ENCODE results near the gene CHRFAM7A.
A peak's percentile ranks its signal among the peaks of the same experiment; 100 is the strongest.
"Not testable (repeated sequence)": the region's sequence is repeated elsewhere in the genome, so short reads cannot be mapped to it uniquely, and the experiment has no call there.

Gene CHRFAM7A

DNA sequence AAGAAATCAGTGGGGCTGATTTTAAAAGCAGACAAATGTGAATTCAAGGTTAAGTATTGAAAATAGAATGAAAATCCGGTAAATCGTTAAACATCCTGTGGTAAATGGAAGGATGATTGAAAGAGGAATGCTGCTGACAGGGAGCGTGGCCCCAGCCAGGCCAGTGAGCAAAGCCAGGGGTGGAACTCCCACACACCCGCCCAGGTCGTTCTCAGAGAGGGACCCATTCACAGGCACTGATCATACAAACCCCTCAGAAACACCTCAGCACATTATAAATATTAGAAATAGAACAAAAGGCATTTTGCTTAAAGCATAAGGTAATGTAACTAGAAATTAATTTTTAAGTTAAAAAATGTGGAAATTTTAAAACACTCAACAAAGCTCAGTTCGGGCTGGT, 38.3 kb downstream of the CHRFAM7A start:
- not testable (repeated sequence) for H3K56ac ChIP-seq (ENCODE audit: low read length); H3K27me3 ChIP-seq (ENCODE audit: insufficient read depth, low read length, poor library complexity); H2BK5ac ChIP-seq (ENCODE audit: low read length); H3K4me3 ChIP-seq (ENCODE audit: low read length); H4K8ac ChIP-seq (ENCODE audit: low read depth, low read length); H3K18ac ChIP-seq (ENCODE audit: low read length); H3K4ac ChIP-seq (ENCODE audit: low read depth, low read length); H3K27ac ChIP-seq (ENCODE audit: low read depth, low read length); DNase-seq; H3K79me1 ChIP-seq (ENCODE audit: low read length); H3K79me2 ChIP-seq (ENCODE audit: control insufficient read depth, insufficient read depth, low read length); H2AK5ac ChIP-seq (ENCODE audit: low read length); H4K5ac ChIP-seq (ENCODE audit: low read length); H3K4me1 ChIP-seq (ENCODE audit: control insufficient read depth, low read depth, low read length); H3K9ac ChIP-seq (ENCODE audit: low read length); H3K4me2 ChIP-seq (ENCODE audit: low read length); H2BK15ac ChIP-seq (replicated peaks; ENCODE audit: low read depth); H3K23ac ChIP-seq (ENCODE audit: low read length); H3K36me3 ChIP-seq (ENCODE audit: control insufficient read depth, insufficient read depth, low read length); H2BK120ac ChIP-seq (ENCODE audit: low read depth, low read length)
- WGBS (ENCODE audit: extremely low coverage, insufficient coverage, low lambda C conversion rate), result no CpG with 5 or more reads among the region's 6 CpGs

DNA sequence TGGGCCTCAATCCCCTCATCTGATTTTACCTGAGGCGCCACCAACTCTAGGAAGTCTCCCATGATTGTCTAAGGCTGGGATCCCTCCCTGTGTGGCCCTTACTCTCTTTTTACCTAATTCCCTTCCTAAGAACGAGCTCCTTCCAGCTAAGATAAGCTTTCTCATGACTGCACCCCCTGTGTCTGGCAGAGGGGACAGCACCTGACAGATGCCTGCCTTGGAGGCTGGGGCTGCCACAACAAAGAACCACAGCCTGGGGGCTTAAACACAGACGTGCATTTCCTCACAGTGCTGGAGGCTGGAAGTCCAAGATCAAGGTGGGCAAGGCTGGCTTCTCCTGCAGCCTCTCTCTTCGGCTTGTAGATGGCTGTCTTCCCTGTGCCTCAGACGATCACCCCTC, 43.5 kb downstream of the CHRFAM7A start:
- H3K27ac ChIP-seq (ENCODE audit: low read depth, low read length); H4K5ac ChIP-seq (ENCODE audit: low read length); H3K4me2 ChIP-seq (ENCODE audit: low read length); H3K4me1 ChIP-seq (ENCODE audit: control insufficient read depth, low read depth, low read length); H2AK5ac ChIP-seq (ENCODE audit: low read length); H3K4ac ChIP-seq (ENCODE audit: low read depth, low read length); DNase-seq; H3K56ac ChIP-seq (ENCODE audit: low read length); H2BK15ac ChIP-seq (replicated peaks; ENCODE audit: low read depth); H2BK5ac ChIP-seq (ENCODE audit: low read length); H3K9ac ChIP-seq (ENCODE audit: low read length); H3K79me2 ChIP-seq (ENCODE audit: control insufficient read depth, insufficient read depth, low read length); H3K23ac ChIP-seq (ENCODE audit: low read length); H3K79me1 ChIP-seq (ENCODE audit: low read length); H3K18ac ChIP-seq (ENCODE audit: low read length); H4K8ac ChIP-seq (ENCODE audit: low read depth, low read length); H3K36me3 ChIP-seq (ENCODE audit: control insufficient read depth, insufficient read depth, low read length); H3K4me3 ChIP-seq (ENCODE audit: low read length); H2BK120ac ChIP-seq (ENCODE audit: low read depth, low read length); H3K27me3 ChIP-seq (ENCODE audit: insufficient read depth, low read length, poor library complexity): not testable (repeated sequence)
- no CpG with 5 or more reads among the region's 5 CpGs for WGBS (ENCODE audit: extremely low coverage, insufficient coverage, low lambda C conversion rate)

GRCh38 chr15:30336584-30336983, 56.8 kb downstream of the CHRFAM7A start:
- H3K4me2 ChIP-seq (ENCODE audit: low read length); H3K56ac ChIP-seq (ENCODE audit: low read length); H3K79me2 ChIP-seq (ENCODE audit: control insufficient read depth, insufficient read depth, low read length); H3K27ac ChIP-seq (ENCODE audit: low read depth, low read length); H3K4me1 ChIP-seq (ENCODE audit: control insufficient read depth, low read depth, low read length); DNase-seq; H4K8ac ChIP-seq (ENCODE audit: low read depth, low read length); H3K23ac ChIP-seq (ENCODE audit: low read length); H2BK5ac ChIP-seq (ENCODE audit: low read length); H3K9ac ChIP-seq (ENCODE audit: low read length); H2AK5ac ChIP-seq (ENCODE audit: low read length); H2BK15ac ChIP-seq (replicated peaks; ENCODE audit: low read depth); H3K36me3 ChIP-seq (ENCODE audit: control insufficient read depth, insufficient read depth, low read length); H3K79me1 ChIP-seq (ENCODE audit: low read length); H3K18ac ChIP-seq (ENCODE audit: low read length); H3K4me3 ChIP-seq (ENCODE audit: low read length); H3K4ac ChIP-seq (ENCODE audit: low read depth, low read length); H4K5ac ChIP-seq (ENCODE audit: low read length); H2BK120ac ChIP-seq (ENCODE audit: low read depth, low read length); H3K27me3 ChIP-seq (ENCODE audit: insufficient read depth, low read length, poor library complexity): not testable (repeated sequence)
- no CpG with 5 or more reads among the region's 4 CpGs for WGBS (ENCODE audit: extremely low coverage, insufficient coverage, low lambda C conversion rate)

GRCh38 chr15:30334152-30334551, 59.2 kb downstream of the CHRFAM7A start:
- H3K4me3 ChIP-seq (ENCODE audit: low read length); H2BK120ac ChIP-seq (ENCODE audit: low read depth, low read length); H2BK15ac ChIP-seq (replicated peaks; ENCODE audit: low read depth); H3K79me2 ChIP-seq (ENCODE audit: control insufficient read depth, insufficient read depth, low read length); H3K4me1 ChIP-seq (ENCODE audit: control insufficient read depth, low read depth, low read length); H3K4me2 ChIP-seq (ENCODE audit: low read length); H3K9ac ChIP-seq (ENCODE audit: low read length); H3K4ac ChIP-seq (ENCODE audit: low read depth, low read length); DNase-seq; H2BK5ac ChIP-seq (ENCODE audit: low read length); H3K56ac ChIP-seq (ENCODE audit: low read length); H2AK5ac ChIP-seq (ENCODE audit: low read length); H4K8ac ChIP-seq (ENCODE audit: low read depth, low read length); H3K18ac ChIP-seq (ENCODE audit: low read length); H4K5ac ChIP-seq (ENCODE audit: low read length); H3K27ac ChIP-seq (ENCODE audit: low read depth, low read length); H3K23ac ChIP-seq (ENCODE audit: low read length); H3K79me1 ChIP-seq (ENCODE audit: low read length); H3K36me3 ChIP-seq (ENCODE audit: control insufficient read depth, insufficient read depth, low read length); H3K27me3 ChIP-seq (ENCODE audit: insufficient read depth, low read length, poor library complexity): not testable (repeated sequence)
- no CpG with 5 or more reads among the region's 5 CpGs for WGBS (ENCODE audit: extremely low coverage, insufficient coverage, low lambda C conversion rate)

GRCh38 chr15:30326145-30326544, 67.2 kb downstream of the CHRFAM7A start:
- H4K8ac ChIP-seq (ENCODE audit: low read depth, low read length); H4K5ac ChIP-seq (ENCODE audit: low read length); H3K79me2 ChIP-seq (ENCODE audit: control insufficient read depth, insufficient read depth, low read length): not testable (repeated sequence)

GRCh38 chr15:30321063-30321462, 72.3 kb downstream of the CHRFAM7A start:
- H2BK15ac ChIP-seq (replicated peaks; ENCODE audit: low read depth); H4K5ac ChIP-seq (ENCODE audit: low read length); H3K4me1 ChIP-seq (ENCODE audit: control insufficient read depth, low read depth, low read length); H2AK5ac ChIP-seq (ENCODE audit: low read length); H3K36me3 ChIP-seq (ENCODE audit: control insufficient read depth, insufficient read depth, low read length); H3K56ac ChIP-seq (ENCODE audit: low read length); H2BK120ac ChIP-seq (ENCODE audit: low read depth, low read length); H3K27me3 ChIP-seq (ENCODE audit: insufficient read depth, low read length, poor library complexity); H2BK5ac ChIP-seq (ENCODE audit: low read length); H3K4me3 ChIP-seq (ENCODE audit: low read length); H3K18ac ChIP-seq (ENCODE audit: low read length); H4K8ac ChIP-seq (ENCODE audit: low read depth, low read length); H3K79me2 ChIP-seq (ENCODE audit: control insufficient read depth, insufficient read depth, low read length); H3K4ac ChIP-seq (ENCODE audit: low read depth, low read length); H3K9ac ChIP-seq (ENCODE audit: low read length); H3K4me2 ChIP-seq (ENCODE audit: low read length); H3K23ac ChIP-seq (ENCODE audit: low read length); DNase-seq; H3K27ac ChIP-seq (ENCODE audit: low read depth, low read length); H3K79me1 ChIP-seq (ENCODE audit: low read length): not testable (repeated sequence)
- WGBS (ENCODE audit: extremely low coverage, insufficient coverage, low lambda C conversion rate), result no CpG with 5 or more reads among the region's 5 CpGs

More at GRCh38 chr15:30326145-30326544, 67.2 kb downstream of the CHRFAM7A start:
- H3K4me1 ChIP-seq (ENCODE audit: control insufficient read depth, low read depth, low read length); H2BK120ac ChIP-seq (ENCODE audit: low read depth, low read length); H2AK5ac ChIP-seq (ENCODE audit: low read length); H3K36me3 ChIP-seq (ENCODE audit: control insufficient read depth, insufficient read depth, low read length); H3K4ac ChIP-seq (ENCODE audit: low read depth, low read length); H3K18ac ChIP-seq (ENCODE audit: low read length); H3K27ac ChIP-seq (ENCODE audit: low read depth, low read length); H3K79me1 ChIP-seq (ENCODE audit: low read length); H2BK5ac ChIP-seq (ENCODE audit: low read length); H3K27me3 ChIP-seq (ENCODE audit: insufficient read depth, low read length, poor library complexity); H3K4me2 ChIP-seq (ENCODE audit: low read length); H3K4me3 ChIP-seq (ENCODE audit: low read length); H3K23ac ChIP-seq (ENCODE audit: low read length); H2BK15ac ChIP-seq (replicated peaks; ENCODE audit: low read depth): not testable (repeated sequence)
- H3K9ac ChIP-seq (ENCODE audit: low read length), result peak overlapping the region; percentile 16
- 100% methylated on average over 5 of the region's 13 CpGs for WGBS (ENCODE audit: extremely low coverage, insufficient coverage, low lambda C conversion rate)
- DNase-seq, result peak; percentile 54
- H3K56ac ChIP-seq (ENCODE audit: low read length), result peak overlapping the region; percentile 12

Measured in mesendoderm (in vitro differentiated cells).